Measurements from ENCODE around the gene NAXD. TPM values are rescaled to one million over a fixed set of nuclear protein-coding genes. Genes with fewer than 3 reads are reported as not detected.

NAXD gene
- total RNA-seq, 2 donors from 2014 or later = 20.7 to 31.9 TPM

DNA sequence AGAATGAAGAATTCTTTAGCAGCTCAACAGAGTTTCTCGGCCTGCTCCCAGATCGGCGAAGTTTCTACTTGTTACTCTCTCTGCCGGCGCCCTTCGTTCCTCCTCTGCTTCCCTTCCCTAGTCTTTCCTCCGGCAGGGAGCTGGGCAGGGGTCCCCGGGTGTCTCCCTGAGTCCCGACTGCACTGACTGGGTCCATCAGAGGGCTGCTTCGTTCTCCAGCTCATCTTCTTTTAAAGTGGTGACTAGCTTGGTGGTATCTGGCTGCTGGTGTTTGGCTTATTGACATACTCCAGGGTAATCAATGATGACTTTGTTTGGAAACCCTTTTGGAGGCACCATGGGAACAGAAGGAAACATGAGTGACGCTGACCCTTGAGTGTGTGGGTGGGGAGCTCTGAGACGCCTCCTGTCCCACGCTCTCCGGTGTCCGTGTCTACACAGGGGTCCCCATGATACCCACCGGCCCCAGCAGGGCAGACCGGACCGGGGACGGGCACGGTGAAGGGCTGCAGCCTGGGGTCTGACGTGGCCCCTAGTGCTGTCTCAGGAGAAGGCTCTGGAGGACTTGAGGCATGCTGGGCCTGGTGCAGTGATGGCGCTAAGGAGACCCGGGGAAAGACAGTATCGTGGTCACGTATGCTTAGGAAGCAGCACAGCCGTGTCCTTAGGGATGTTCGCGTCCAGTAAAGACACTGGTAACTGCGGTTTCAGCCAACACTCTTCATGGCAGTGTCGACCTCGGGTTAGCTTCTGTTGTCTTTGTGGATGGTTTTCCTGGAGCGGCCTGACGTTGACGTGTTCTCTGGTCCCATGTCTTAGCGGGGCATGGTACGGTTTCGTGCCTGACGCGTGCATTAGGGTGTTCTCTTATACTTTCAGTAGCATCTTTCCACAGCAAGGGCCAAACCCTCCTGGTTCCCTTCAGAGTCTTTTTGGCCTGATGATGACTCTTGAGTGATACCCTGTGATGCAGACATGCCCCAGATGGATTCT, 23.8 kb downstream of the NAXD start:
- Mint-ChIP-seq H3K4me3 (no peak overlapping the region), H3K9me3 (no peaks in the 10 kb centered on the region), H3K36me3 (no peaks in the 10 kb centered on the region), H3K27me3 (no peaks in the 10 kb centered on the region), H3K4me1 (ENCODE audit: low read depth in 2 of 2) (no peaks in the 10 kb centered on the region), H3K27ac (no peak overlapping the region)
- DNase-seq (ENCODE audit: low spot score) = no peak
- no peak for ATAC-seq

- no peaks in the 10 kb centered on the region for H3K9me3 Mint-ChIP-seq
- H3K4me3 Mint-ChIP-seq = no peak overlapping the region
- no peaks in the 10 kb centered on the region for H3K27me3 Mint-ChIP-seq
- no peaks in the 10 kb centered on the region for H3K4me1 Mint-ChIP-seq (ENCODE audit: low read depth in 2 of 2)
- no peak for ATAC-seq
- no peak for DNase-seq (ENCODE audit: low spot score)
- no peaks in the 10 kb centered on the region for H3K36me3 Mint-ChIP-seq
- H3K27ac Mint-ChIP-seq = no peak overlapping the region
Observed at GRCh38 chr13:110639935-110640334, 24.6 kb downstream of the NAXD start.

GRCh38 chr13:110640591-110641029, 25.3 kb downstream of the NAXD start:
- H3K27ac Mint-ChIP-seq = no peak overlapping the region
- H3K36me3 Mint-ChIP-seq = no peaks in the 10 kb centered on the region
- H3K4me3 Mint-ChIP-seq = no peak overlapping the region
- DNase-seq (ENCODE audit: low spot score) (no peak), ATAC-seq (no peak)
- no peaks in the 10 kb centered on the region for H3K9me3 Mint-ChIP-seq
- no peaks in the 10 kb centered on the region for H3K27me3 Mint-ChIP-seq
- no peaks in the 10 kb centered on the region for H3K4me1 Mint-ChIP-seq (ENCODE audit: low read depth in 2 of 2)

- Mint-ChIP-seq H3K4me3 (no peak overlapping the region), H3K27ac (no peak overlapping the region), H3K9me3 (no peaks in the 10 kb centered on the region), H3K4me1 (ENCODE audit: low read depth in 2 of 2) (no peaks in the 10 kb centered on the region), H3K36me3 (no peaks in the 10 kb centered on the region), H3K27me3 (no peaks in the 10 kb centered on the region)
- ATAC-seq (no peak), DNase-seq (ENCODE audit: low spot score) (no peak)
Observed at GRCh38 chr13:110641055-110642015, 26.0 kb downstream of the NAXD start.

DNA sequence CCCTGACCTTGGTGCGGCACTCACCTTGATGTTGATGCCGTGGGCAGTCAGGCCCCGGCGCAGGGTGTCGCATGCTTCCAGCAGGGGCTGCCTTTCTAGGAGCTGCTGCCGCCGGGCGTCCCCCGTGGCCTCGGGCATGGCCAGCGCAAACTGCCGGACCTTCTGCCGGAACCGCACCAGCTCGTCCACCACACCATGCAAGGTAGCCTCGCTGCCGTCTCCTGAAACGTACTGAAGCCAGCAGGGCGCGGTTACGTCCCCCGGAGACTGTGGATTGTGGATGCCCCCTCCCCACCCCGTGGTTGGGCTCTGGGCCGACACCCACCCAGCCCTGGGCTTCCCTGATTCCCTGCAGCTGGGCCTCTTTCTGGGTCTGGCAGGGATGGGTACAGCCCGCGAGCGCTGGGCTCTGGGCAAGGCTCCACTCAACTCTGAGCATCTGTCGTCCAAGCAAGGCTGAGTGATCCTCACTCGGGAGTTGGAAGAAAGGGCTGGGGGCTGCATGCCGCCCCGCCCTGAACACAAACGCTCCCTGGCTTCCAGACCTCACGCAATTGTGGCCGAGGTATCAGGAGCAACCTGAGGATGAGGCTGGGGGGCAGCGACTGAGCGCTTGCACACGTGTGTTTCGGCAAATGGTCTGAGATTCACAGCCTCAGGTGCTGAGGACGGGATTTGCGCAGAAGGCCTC, 27.1 kb downstream of the NAXD start:
- H3K4me1 Mint-ChIP-seq (ENCODE audit: low read depth in 2 of 2) = no peaks in the 10 kb centered on the region
- ATAC-seq = no peak
- H3K36me3 Mint-ChIP-seq = no peaks in the 10 kb centered on the region
- no peak overlapping the region for H3K27ac Mint-ChIP-seq
- H3K27me3 Mint-ChIP-seq = no peaks in the 10 kb centered on the region
- DNase-seq (ENCODE audit: low spot score) = no peak
- H3K9me3 Mint-ChIP-seq = no peaks in the 10 kb centered on the region
- no peak overlapping the region for H3K4me3 Mint-ChIP-seq

GRCh38 chr13:110643324-110643723, 28.0 kb downstream of the NAXD start:
- Mint-ChIP-seq H3K36me3 (no peaks in the 10 kb centered on the region), H3K4me3 (no peak overlapping the region), H3K27ac (no peak overlapping the region), H3K9me3 (no peaks in the 10 kb centered on the region), H3K4me1 (ENCODE audit: low read depth in 2 of 2) (no peaks in the 10 kb centered on the region), H3K27me3 (no peaks in the 10 kb centered on the region)
- ATAC-seq = no peak
- DNase-seq (ENCODE audit: low spot score) = no peak

GRCh38 chr13:110643768-110644421, 28.6 kb downstream of the NAXD start:
- no peak overlapping the region for H3K4me3 Mint-ChIP-seq
- H3K4me1 Mint-ChIP-seq (ENCODE audit: low read depth in 2 of 2) = no peaks in the 10 kb centered on the region
- ATAC-seq = no peak
- H3K27me3 Mint-ChIP-seq = no peaks in the 10 kb centered on the region
- no peaks in the 10 kb centered on the region for H3K9me3 Mint-ChIP-seq
- H3K36me3 Mint-ChIP-seq = no peaks in the 10 kb centered on the region
- H3K27ac Mint-ChIP-seq = no peak overlapping the region
- DNase-seq (ENCODE audit: low spot score) = no peak

GRCh38 chr13:110644892-110645521, 29.7 kb downstream of the NAXD start:
- Mint-ChIP-seq H3K27ac (no peak overlapping the region), H3K9me3 (no peaks in the 10 kb centered on the region), H3K36me3 (no peaks in the 10 kb centered on the region), H3K4me1 (ENCODE audit: low read depth in 2 of 2) (peaks cover 0 to 3% of the 10 kb centered on the region in 2 donors), H3K27me3 (no peaks in the 10 kb centered on the region), H3K4me3 (no peak overlapping the region)
- DNase-seq (ENCODE audit: low spot score) = no peak
- ATAC-seq = peak; percentile 70 to 71

GRCh38 chr13:110645750-110646149, 30.4 kb downstream of the NAXD start:
- Mint-ChIP-seq H3K27ac (no peak overlapping the region), H3K9me3 (no peaks in the 10 kb centered on the region), H3K4me1 (ENCODE audit: low read depth in 2 of 2) (peaks cover 0 to 3% of the 10 kb centered on the region in 2 donors), H3K4me3 (no peak overlapping the region), H3K36me3 (no peaks in the 10 kb centered on the region), H3K27me3 (no peaks in the 10 kb centered on the region)
- ATAC-seq (no peak), DNase-seq (ENCODE audit: low spot score) (no peak)

GRCh38 chr13:110646442-110647364, 31.4 kb downstream of the NAXD start:
- DNase-seq (ENCODE audit: low spot score) (no peak), ATAC-seq (no peak)
- Mint-ChIP-seq H3K27ac (no peak overlapping the region), H3K4me1 (ENCODE audit: low read depth in 2 of 2) (peaks cover 0 to 3% of the 10 kb centered on the region in 2 donors), H3K27me3 (no peaks in the 10 kb centered on the region), H3K9me3 (no peaks in the 10 kb centered on the region), H3K4me3 (no peak overlapping the region), H3K36me3 (no peaks in the 10 kb centered on the region)

GRCh38 chr13:110647365-110647737, 32.0 kb downstream of the NAXD start:
- no peaks in the 10 kb centered on the region for H3K36me3 Mint-ChIP-seq
- DNase-seq (ENCODE audit: low spot score) (no peak), ATAC-seq (no peak)
- H3K27ac Mint-ChIP-seq = no peak overlapping the region
- no peaks in the 10 kb centered on the region for H3K9me3 Mint-ChIP-seq
- H3K27me3 Mint-ChIP-seq = no peaks in the 10 kb centered on the region
- no peak overlapping the region for H3K4me3 Mint-ChIP-seq
- H3K4me1 Mint-ChIP-seq (ENCODE audit: low read depth in 2 of 2) = peaks cover 0 to 3% of the 10 kb centered on the region in 2 donors

Data from natural killer cell treated with Interleukin-12 subunit alpha and Interleukin-12 subunit beta and Interleukin-15 and Interleukin-18, amount 100 ng/mL, for 72 hours (primary cell).